Islet of Langerhans (tissue), 1 donor: Measurements from ENCODE around the gene NAP1L5.

Experiments used
- FAIRE-seq: peaks from one replicate; lab custom pipeline; 2011; peaks lifted over from hg19 to GRCh38; lab: Jason Lieb, UNC

The NAP1L5 gene

GRCh38 chr4:88697588-88698329 lies at the start of gene NAP1L5:
Gene NAP1L5 (minus strand): TSS chr4:88697829. CDS start chr4:88697754, 75 bp downstream.
- FAIRE-seq, result no peak

GRCh38 chr4:88747351-88747750 lies 49.7 kb upstream of the NAP1L5 start:
- no peak for FAIRE-seq

GRCh38 chr4:88746206-88746605 lies 48.6 kb upstream of the NAP1L5 start:
- no peak for FAIRE-seq

GRCh38 chr4:88745581-88746163 lies 48.0 kb upstream of the NAP1L5 start:
- FAIRE-seq, result no peak

GRCh38 chr4:88745175-88745574 lies 47.5 kb upstream of the NAP1L5 start:
- no peak for FAIRE-seq

- FAIRE-seq, result no peak
These were observed 47.0 kb upstream of the NAP1L5 start for GRCh38 chr4:88744609-88745008.

GRCh38 chr4:88743696-88744095 lies 46.1 kb upstream of the NAP1L5 start:
- FAIRE-seq, result no peak

GRCh38 chr4:88742561-88742960 lies 44.9 kb upstream of the NAP1L5 start:
- no peak for FAIRE-seq

- FAIRE-seq, result no peak
These were observed 40.6 kb upstream of the NAP1L5 start for GRCh38 chr4:88738180-88738579.

GRCh38 chr4:88737307-88737941 lies 39.8 kb upstream of the NAP1L5 start:
- FAIRE-seq, result no peak

GRCh38 chr4:88736264-88736663 lies 38.6 kb upstream of the NAP1L5 start:
- no peak for FAIRE-seq

GRCh38 chr4:88735564-88735963 lies 37.9 kb upstream of the NAP1L5 start:
- FAIRE-seq, result no peak

GRCh38 chr4:88734403-88734949 lies 36.8 kb upstream of the NAP1L5 start:
- no peak for FAIRE-seq

- no peak for FAIRE-seq
These were observed 35.2 kb upstream of the NAP1L5 start for GRCh38 chr4:88732714-88733368.

- FAIRE-seq, result no peak
These were observed 33.8 kb upstream of the NAP1L5 start for GRCh38 chr4:88731381-88731780.

GRCh38 chr4:88730811-88731210 lies 33.2 kb upstream of the NAP1L5 start:
- FAIRE-seq, result no peak

GRCh38 chr4:88729146-88729760 lies 31.6 kb upstream of the NAP1L5 start:
- FAIRE-seq, result peak; percentile 76

- FAIRE-seq, result no peak
These were observed 30.5 kb upstream of the NAP1L5 start for GRCh38 chr4:88728146-88728545.

- peak; percentile 76 for FAIRE-seq
These were observed 28.4 kb upstream of the NAP1L5 start for GRCh38 chr4:88725986-88726385.

- no peak for FAIRE-seq
These were observed 27.5 kb upstream of the NAP1L5 start for GRCh38 chr4:88725143-88725542.

- FAIRE-seq, result no peak
These were observed 26.8 kb upstream of the NAP1L5 start for GRCh38 chr4:88724406-88724805.

GRCh38 chr4:88722828-88723227 lies 25.2 kb upstream of the NAP1L5 start:
- no peak for FAIRE-seq
